NK-92 treated with Interleukin-12 subunit alpha and Interleukin-12 subunit beta, amount 100 ng/mL, for 24 hours (cell line): ENCODE data around the gene NOC4L.
"Not testable (repeated sequence)": the region's sequence is repeated elsewhere in the genome, so short reads cannot be mapped to it uniquely, and the experiment has no call there.

Experiments used
- DNase-seq: peaks from one replicate; lab custom pipeline; 2025; lab: John Stamatoyannopoulos, UW

NOC4L gene

GRCh38 chr12:132144115-132144809, at the start of gene NOC4L, which contains the start of gene DDX51:
Gene NOC4L (plus strand): TSS chr12:132144457. CDS start chr12:132144489, 32 bp downstream.
Gene DDX51 (minus strand): TSS chr12:132144319. CDS start chr12:132144296, 23 bp downstream.
- DNase-seq, result peak; percentile 73

- no peak for DNase-seq
Observed at GRCh38 chr12:132095520-132096409, 48.5 kb upstream of the NOC4L start.

DNA sequence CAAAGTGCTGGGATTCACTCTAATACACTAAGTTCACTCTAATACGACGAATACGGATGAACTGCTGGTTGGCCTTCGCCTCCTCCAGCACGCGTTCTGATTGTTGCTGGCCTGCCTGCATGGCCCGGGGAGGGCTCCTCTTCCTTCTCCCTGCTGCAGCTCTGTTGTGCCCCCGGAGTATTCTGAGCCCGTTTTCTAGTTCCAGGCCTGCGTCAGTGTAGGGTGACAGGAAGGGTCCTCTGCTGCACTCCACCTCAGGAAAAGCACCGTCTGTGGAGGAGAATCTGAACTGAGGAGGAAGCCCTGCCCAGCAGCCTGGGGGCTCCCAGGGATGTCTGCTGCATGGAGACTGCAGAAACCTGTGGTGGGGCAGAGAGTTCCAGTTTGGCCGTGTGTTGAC, 44.5 kb upstream of the NOC4L start:
- DNase-seq, result no peak

DNA sequence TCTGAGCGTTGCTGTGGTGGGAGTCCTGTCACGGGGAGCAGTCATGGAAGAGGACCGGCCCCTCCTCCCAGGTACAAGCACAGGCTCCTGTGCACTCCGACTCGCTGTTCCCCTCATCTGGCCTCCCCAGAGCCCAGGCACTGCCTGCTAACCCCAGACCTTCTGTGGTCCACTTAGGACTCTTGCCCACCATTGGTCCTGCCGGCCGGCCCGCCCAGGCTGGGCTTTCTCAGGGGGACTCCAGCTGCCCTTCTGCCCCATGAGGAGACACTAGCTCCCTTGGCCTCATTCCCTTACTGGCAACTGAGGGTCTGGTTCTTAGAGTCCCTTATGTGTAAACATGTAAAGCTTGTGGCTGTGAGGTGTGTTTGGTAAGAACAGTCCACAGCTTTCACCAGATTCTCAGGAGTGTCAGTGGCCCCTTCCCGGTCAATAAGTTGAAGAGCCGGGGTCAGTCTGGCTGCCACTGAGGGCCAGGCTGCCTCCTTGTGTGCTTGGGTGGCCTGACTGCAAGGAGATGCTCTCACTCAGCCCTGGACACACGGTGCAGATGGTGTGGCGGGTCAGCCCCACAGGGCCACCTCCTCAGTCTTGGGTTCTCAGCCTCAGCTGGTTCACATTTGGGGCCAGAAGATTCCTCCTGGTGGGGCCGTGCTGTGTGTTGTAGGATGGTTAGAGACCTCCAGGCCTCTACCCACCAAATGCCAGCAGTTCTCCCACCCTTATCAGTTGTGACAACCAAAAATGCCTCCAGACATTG, 43.8 kb upstream of the NOC4L start:
- no peak for DNase-seq

DNA sequence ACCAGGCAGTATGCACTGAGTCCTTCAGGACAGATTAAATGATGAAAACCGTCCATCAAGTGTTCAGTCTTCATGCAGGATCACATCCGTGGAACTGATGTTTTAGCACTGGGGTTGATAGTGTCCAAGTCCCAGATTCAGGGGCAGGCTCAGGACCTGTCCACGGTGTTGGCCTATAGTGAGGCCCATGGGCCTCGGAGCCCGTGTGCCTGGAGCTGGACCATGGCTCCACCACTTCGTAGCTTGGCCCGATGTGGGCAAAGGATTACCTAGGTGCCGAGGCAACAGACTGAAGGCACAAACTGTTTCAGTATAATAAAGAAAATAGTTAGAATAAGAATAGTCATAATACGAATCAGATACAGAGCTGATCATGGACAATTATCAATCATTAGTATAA, 42.0 kb upstream of the NOC4L start:
- no peak for DNase-seq

GRCh38 chr12:132103072-132103471, 41.2 kb upstream of the NOC4L start:
- DNase-seq, result not testable (repeated sequence)

- DNase-seq, result no peak
Observed at GRCh38 chr12:132103542-132104308, 40.5 kb upstream of the NOC4L start.

- DNase-seq, result no peak
Observed at GRCh38 chr12:132105467-132105866, 38.8 kb upstream of the NOC4L start.

GRCh38 chr12:132106921-132107320, 37.3 kb upstream of the NOC4L start:
- DNase-seq, result no peak

- DNase-seq, result no peak
Observed at GRCh38 chr12:132108211-132108832, 35.9 kb upstream of the NOC4L start.

GRCh38 chr12:132109741-132110140, 34.5 kb upstream of the NOC4L start:
- DNase-seq, result no peak

GRCh38 chr12:132110677-132111076, 33.6 kb upstream of the NOC4L start:
- DNase-seq, result no peak

- no peak for DNase-seq
Observed at GRCh38 chr12:132111654-132112304, 32.5 kb upstream of the NOC4L start.

GRCh38 chr12:132114667-132115066, 29.6 kb upstream of the NOC4L start:
- no peak for DNase-seq

- no peak for DNase-seq
Observed at GRCh38 chr12:132115500-132115899, 28.8 kb upstream of the NOC4L start.

GRCh38 chr12:132116709-132117557, 27.3 kb upstream of the NOC4L start:
- DNase-seq, result no peak

GRCh38 chr12:132117558-132117875, 26.7 kb upstream of the NOC4L start:
- DNase-seq, result no peak

- DNase-seq, result no peak
Observed at GRCh38 chr12:132118876-132119275, 25.4 kb upstream of the NOC4L start.

DNA sequence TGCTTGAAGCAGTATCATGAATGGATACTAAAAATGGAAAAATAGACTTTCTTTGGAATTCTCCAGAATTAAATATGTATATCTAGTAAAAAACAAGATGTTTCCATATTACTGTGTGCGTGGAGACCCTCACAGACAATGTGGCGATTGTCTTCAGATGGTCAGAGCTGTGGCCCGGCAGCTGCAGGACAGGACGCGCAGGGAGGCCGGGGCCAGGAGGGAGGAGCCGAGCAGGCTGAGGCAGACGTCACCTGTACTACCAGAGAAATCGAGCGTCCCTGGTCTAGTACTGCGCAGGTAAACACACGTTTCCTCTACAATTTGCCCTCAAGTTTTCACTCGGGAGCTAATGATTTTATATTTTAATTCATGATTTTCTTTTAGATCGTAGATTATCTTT, 23.0 kb upstream of the NOC4L start:
- no peak for DNase-seq
